ENCODE results near the gene IFNA8. TPM values are rescaled to one million over a fixed set of nuclear protein-coding genes. Genes with fewer than 3 reads are reported as not detected.

IFNA8 gene
- total and polyA plus RNA-seq, 2 of the 8 experiments (the other 6 are each of a cell fraction or from before 2014, with no cell fraction given): not detected

DNA sequence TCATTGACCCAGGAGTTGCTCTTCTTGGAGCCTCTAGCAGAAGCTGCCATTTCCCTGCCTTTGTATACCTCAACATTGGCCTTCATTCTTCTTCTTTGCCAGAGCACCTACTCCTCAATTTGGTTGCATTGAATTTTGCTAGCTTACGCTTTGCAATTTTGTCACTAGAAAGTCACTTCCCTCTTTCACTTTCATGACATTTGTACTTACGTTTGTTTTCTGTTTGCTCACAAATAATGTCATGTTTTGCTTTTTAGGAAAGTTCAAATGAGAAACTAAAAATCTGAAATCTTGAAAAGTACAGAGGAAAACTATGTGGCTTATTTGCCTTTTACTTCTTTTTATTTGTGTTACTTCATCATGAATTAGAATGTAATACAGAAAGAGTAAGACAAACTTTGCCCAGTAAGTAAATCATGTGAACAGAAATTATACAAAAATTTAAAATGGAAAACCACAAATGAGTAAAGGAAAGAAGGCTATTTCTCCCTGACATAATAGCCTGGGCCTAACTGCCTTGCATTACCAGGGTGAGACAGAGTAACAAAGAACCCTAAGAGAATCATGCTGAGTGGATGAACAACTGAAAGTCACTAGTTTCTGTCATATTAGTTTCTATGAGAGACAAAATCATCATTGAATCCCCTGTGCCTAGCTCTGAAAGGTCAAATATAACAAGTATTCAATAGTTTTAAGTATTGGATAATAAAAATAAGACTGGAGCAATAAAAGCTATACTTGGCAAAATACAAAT lies 23.9 kb downstream of the IFNA8 start:
- H4K8ac ChIP-seq (ENCODE audit: extremely low read depth, insufficient read depth, low read length): no peak overlapping the region
- no peak overlapping the region for H2BK20ac ChIP-seq (ENCODE audit: low read length)
- no peak overlapping the region for H3K56ac ChIP-seq (replicated peaks; ENCODE audit: insufficient read length, low read depth, low read length)
- H3K23ac ChIP-seq (ENCODE audit: insufficient read length): no peak overlapping the region
- no peak overlapping the region for H4K5ac ChIP-seq (ENCODE audit: insufficient read length, low read depth, low read length)
- H3K9ac ChIP-seq (replicated peaks in 1 of 4; ENCODE audit: extremely low read depth in 1 of 4, low read depth in 3 of 4, low read length in 3 of 4): no peak overlapping the region
- DNase-seq (ENCODE audit: low read depth in 1 of 2, low spot score in 2 of 2) (no peak), FAIRE-seq (no peak)
- no peak overlapping the region for H3K4me3 ChIP-seq (ENCODE audit: extremely low read depth in 1 of 4, insufficient read depth in 2 of 4, low read depth in 3 of 4, low read length in 4 of 4)
- WGBS, 2 experiments (ENCODE audit: extremely low coverage in 1 of 2, insufficient coverage in 1 of 2, insufficient read length in 1 of 2, insufficient replicate concordance in 2 of 2, low coverage in 1 of 2, low lambda C conversion rate in 2 of 2, missing lambda C conversion rate in 1 of 2): 94% methylated on average over 2 of the region's 2 CpGs; no CpG with 5 or more reads in 1 of the 2 experiments
- H2BK5ac ChIP-seq (ENCODE audit: low read depth, low read length): no peak overlapping the region
- no peaks in the 10 kb centered on the region for H3K9me3 ChIP-seq (ENCODE audit: insufficient read depth in 2 of 2, low read depth in 1 of 2, low read length in 1 of 2)
- ChIA-PET CTCF (ENCODE audit: partially characterized antibody) (interaction anchor here (0.7 to 4.6 kb wide), 8 partner anchors 13 to 180 kb away, joined by 3 to 36 read pairs (median 9); no protein-coding TSS in a partner anchor), POLR2A (ENCODE audit: partially characterized antibody) (no interaction called here)
- no peak overlapping the region for H3K27ac ChIP-seq (ENCODE audit: low read depth, low read length)
- H4K91ac ChIP-seq (replicated peaks; ENCODE audit: insufficient read length, low read length): no peak overlapping the region
- H2BK12ac ChIP-seq (ENCODE audit: low read depth, low read length): no peak overlapping the region
- no peak overlapping the region for H2BK120ac ChIP-seq (replicated peaks; ENCODE audit: low read depth, low read length)
- H3K79me1 ChIP-seq (ENCODE audit: low read depth, low read length): no peaks in the 10 kb centered on the region
- H3K79me2 ChIP-seq (ENCODE audit: control insufficient read depth in 1 of 2, insufficient read depth in 2 of 2, low read length in 2 of 2): no peaks in the 10 kb centered on the region
- no peak overlapping the region for H3K18ac ChIP-seq (ENCODE audit: extremely low read depth, low read length)
- no peak overlapping the region for H3K14ac ChIP-seq (ENCODE audit: insufficient read length)
- no peaks in the 10 kb centered on the region for H3K27me3 ChIP-seq (replicated peaks in 1 of 4; ENCODE audit: control insufficient read depth in 3 of 4, extremely low read depth in 1 of 4, insufficient read depth in 3 of 4, low read length in 3 of 4)
- H2BK15ac ChIP-seq (ENCODE audit: low read length): no peak overlapping the region
- H3K4me1 ChIP-seq (replicated peaks in 1 of 4; ENCODE audit: control insufficient read depth in 3 of 4, insufficient read depth in 4 of 4, low read length in 3 of 4): peaks cover 0 to 8% (median 0%) of the 10 kb centered on the region in 4 experiments; a peak in 1 of 7 replicates
- H3K23me2 ChIP-seq (ENCODE audit: low read depth, low read length): no peaks in the 10 kb centered on the region
- H4K20me1 ChIP-seq (replicated peaks in 1 of 2; ENCODE audit: control insufficient read depth in 1 of 2, insufficient read depth in 2 of 2, low read length in 2 of 2): no peaks in the 10 kb centered on the region
- H3K36me3 ChIP-seq (ENCODE audit: control insufficient read depth in 2 of 4, insufficient read depth in 4 of 4, low read length in 3 of 4): no peaks in the 10 kb centered on the region
- H2AFZ ChIP-seq (ENCODE audit: low read length): no peak overlapping the region
- no peak overlapping the region for H2AK5ac ChIP-seq (ENCODE audit: low read depth, low read length)
- no peak overlapping the region for H3K4me2 ChIP-seq (ENCODE audit: insufficient read depth in 1 of 2, low read depth in 2 of 2, low read length in 2 of 2)
- no peak overlapping the region for H3K4ac ChIP-seq (replicated peaks; ENCODE audit: insufficient read length, low read depth, low read length)
- TF ChIP-seq TAF7 (optimal IDR thresholded peaks at IDR 0.05; ENCODE audit: borderline replicate concordance, low read depth, low read length) (no peak), RBBP5 (IDR thresholded peaks at IDR 0.05; ENCODE audit: borderline replicate concordance, low read depth, low read length) (no peak), CREB1 (IDR thresholded peaks at IDR 0.05) (no peak), BCL11A (IDR thresholded peaks at IDR 0.05; ENCODE audit: low read depth in 2 of 2, low read length in 2 of 2) (no peak), JUND (IDR thresholded peaks at IDR 0.05; ENCODE audit: low read length) (no peak), TCF12 (IDR thresholded peaks at IDR 0.05; ENCODE audit: low read depth, low read length) (no peak), CTCF (IDR thresholded peaks at IDR 0.05; ENCODE audit: control extremely low read depth in 1 of 3, insufficient read depth in 1 of 3, low read depth in 1 of 3, low read length in 3 of 3) (no peak), CBX5 (IDR thresholded peaks at IDR 0.05; ENCODE audit: low read depth, low read length) (no peak), POLR2A (IDR thresholded peaks at IDR 0.05; ENCODE audit: control extremely low read depth in 1 of 2, low read depth in 2 of 2, low read length in 2 of 2) (no peak), SRF (IDR thresholded peaks at IDR 0.05; ENCODE audit: low read depth, low read length) (no peak), CHD1 (IDR thresholded peaks at IDR 0.05; ENCODE audit: low read depth, low read length) (no peak), CBX8 (IDR thresholded peaks at IDR 0.05; ENCODE audit: borderline replicate concordance, low read depth, low read length) (no peak)

Measured in H1 (cell line).